HG03045 (cell line): ENCODE results near the gene CERKL.

ENCODE experiments used
- ATAC-seq: cut with Tn5 transposase; IDR thresholded peaks from one replicate; pipeline ENCODE4 v1.9.1; 2021; ENCODE audit warnings: mild to moderate bottlenecking, moderate library complexity; ENCODE audit not compliant: unreplicated experiment

Gene CERKL

DNA sequence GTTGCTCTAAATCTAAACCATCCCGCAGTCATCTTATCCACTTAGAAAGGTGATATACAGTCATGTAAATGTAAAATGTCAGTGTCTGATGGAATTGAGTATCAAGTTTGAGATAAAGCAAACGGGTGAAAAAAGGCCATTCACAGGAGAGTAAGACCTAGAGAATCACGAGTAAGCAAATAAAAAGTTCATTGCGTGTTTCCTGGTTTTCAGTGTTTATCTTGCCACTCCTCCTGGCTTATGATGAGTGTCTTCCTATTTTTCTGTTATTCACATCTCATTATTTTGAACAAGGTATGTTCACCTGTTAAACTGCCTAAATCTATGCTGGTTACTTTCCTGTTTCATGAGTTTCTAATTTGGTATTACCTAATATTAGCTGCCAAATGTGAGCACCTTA lies 130.9 kb downstream of the CERKL start:
- no peak for ATAC-seq

GRCh38 chr2:181523756-181524155 lies 133.1 kb downstream of the CERKL start:
- ATAC-seq, result no peak

- ATAC-seq, result no peak
These were observed 136.7 kb downstream of the CERKL start for GRCh38 chr2:181520253-181520652.

GRCh38 chr2:181517685-181518301 lies 139.1 kb downstream of the CERKL start:
- ATAC-seq, result no peak

DNA sequence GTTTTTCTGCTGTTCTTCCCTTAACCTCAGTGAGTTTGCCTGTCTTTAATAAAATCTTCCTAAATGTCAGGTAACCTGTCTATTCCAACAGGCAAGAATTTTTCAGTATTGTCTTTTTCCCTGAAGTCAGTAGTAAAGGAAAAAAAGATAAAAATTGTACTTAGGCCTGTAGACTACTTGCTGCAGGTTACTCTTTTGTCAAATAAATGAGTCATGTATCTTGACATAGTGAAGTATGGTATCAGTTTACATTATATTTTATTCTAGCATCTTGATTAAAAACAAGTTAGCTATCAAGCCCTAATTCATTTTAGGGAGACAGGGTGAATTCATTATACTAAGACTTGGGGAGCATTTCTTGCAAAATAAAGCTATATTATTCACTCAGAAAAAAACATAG lies 139.9 kb downstream of the CERKL start:
- no peak for ATAC-seq

DNA sequence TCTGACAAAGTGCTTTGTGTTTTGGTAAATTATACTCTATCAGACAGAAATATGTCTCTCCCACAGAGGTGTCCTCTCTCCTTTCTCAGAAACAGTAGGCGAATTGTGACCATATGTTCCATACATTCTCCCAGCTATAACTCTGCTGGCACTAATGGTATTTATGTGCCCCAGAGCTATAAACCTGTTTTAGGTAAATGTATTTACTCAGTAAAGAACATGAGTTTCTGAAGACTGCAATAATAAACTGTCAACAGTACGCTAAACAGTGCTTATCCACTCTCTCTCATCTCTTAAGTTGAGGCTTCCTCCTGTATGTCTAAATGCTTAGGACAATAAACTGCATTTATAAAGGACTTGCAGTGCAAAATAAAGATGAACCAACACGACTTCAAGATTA lies 141.2 kb downstream of the CERKL start:
- no peak for ATAC-seq

GRCh38 chr2:181500201-181500600 lies 156.7 kb downstream of the CERKL start:
- no peak for ATAC-seq

DNA sequence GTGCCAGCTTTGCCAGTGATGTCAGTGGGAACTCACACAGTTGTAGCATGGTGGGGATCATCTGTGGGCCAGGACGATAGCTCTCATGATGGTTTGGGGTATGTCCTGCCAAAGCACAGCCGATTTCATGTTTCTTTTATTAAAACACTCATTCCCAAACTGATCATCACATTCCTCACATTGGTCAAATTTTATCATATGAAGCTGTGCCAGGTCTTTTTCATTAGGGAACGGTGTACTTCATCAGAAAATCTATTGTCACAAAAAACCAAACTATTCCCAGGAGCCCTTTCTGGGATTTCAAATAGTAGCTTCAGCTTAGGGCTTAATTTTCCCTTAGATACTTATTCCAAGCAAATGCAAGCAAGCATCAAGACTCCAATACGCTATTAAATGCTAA lies 157.7 kb downstream of the CERKL start:
- ATAC-seq, result no peak
